Esophagus muscularis mucosa (tissue), 4 donors: ENCODE measurements around the gene GLRA3. TPM values are rescaled to one million over a fixed set of nuclear protein-coding genes. Genes with fewer than 3 reads are reported as not detected.

ENCODE experiments used
- DNase-seq: peaks from one replicate; pipeline ENCODE4 v3.0.0-alpha.2; 2017; ENCODE audit errors: extremely low spot score
- H3K27ac ChIP-seq, 4 donors: fragments of 200-600 bp; sonication (generic); replicated peaks in 1 of 4; 1 replicate in 3 of 4; 2 replicates in 1 of 4; pipeline ENCODE4 v1.5.1; 2016 to 2019; ENCODE audit warnings: mild to moderate bottlenecking in 1 of 4
- H3K27me3 ChIP-seq, 4 donors: fragments of 200-600 bp; sonication (generic); one replicate each; pipeline versions ENCODE4 v1.5.1 to v1.6.0; 2016 to 2019
- H3K36me3 ChIP-seq, 4 donors: fragments of 200-600 bp; sonication (generic); one replicate each; pipeline ENCODE4 v1.5.1; 2016 to 2019
- H3K4me1 ChIP-seq, 4 donors: fragments of 200-600 bp; sonication (generic); one replicate each; pipeline ENCODE4 v1.5.1; 2016 to 2019
- H3K4me3 ChIP-seq, 4 donors: fragments of 200-600 bp; sonication (generic); 1 replicate in 2 of 4; 2 replicates in 2 of 4; pipeline ENCODE4 v1.5.1; 2016 to 2019; ENCODE audit warnings: mild to moderate bottlenecking in 4 of 4, moderate library complexity in 1 of 4
- H3K9me3 ChIP-seq, 4 donors: fragments of 200-600 bp; sonication (generic); 1 replicate in 3 of 4; 2 replicates in 1 of 4; pipeline ENCODE4 v1.5.1; 2016 to 2019
- CTCF ChIP-seq, 3 experiments: fragments of 200-600 bp in 2 of 3; fragments of 450-650 bp in 1 of 3; sonication (generic) in 2 of 3; IDR thresholded peaks; one replicate each; pipeline ENCODE4 v1.5.1; 2017 to 2019; ENCODE audit warnings: antibody characterized with exemption in 3 of 3, mild to moderate bottlenecking in 2 of 3, moderate library complexity in 1 of 3
- EP300 ChIP-seq: sonication (generic); formaldehyde crosslinking; IDR thresholded peaks from one replicate; pipeline ENCODE4 v1.6.1; 2017; ENCODE audit warnings: antibody characterized with exemption
- POLR2A ChIP-seq: fragments of 450-650 bp; IDR thresholded peaks from one replicate; pipeline ENCODE4 v1.6.1; 2017; ENCODE audit warnings: antibody characterized with exemption, moderate library complexity, mild to moderate bottlenecking, low read depth
- POLR2AphosphoS5 ChIP-seq, 2 donors: sonication (generic); formaldehyde crosslinking; IDR thresholded peaks; one replicate each; pipeline ENCODE4 v1.6.1; 2017; ENCODE audit warnings: antibody characterized with exemption in 2 of 2
- WGBS: methylation state at CpG from one replicate; pipeline ENCODE4 v1.1.5; 2018; 5-methylcytosine and 5-hydroxymethylcytosine counted together
- intact Hi-C: fragments of 100-400 bp; cut with DNase I; formaldehyde crosslinking; loops from one replicate; pipeline ENCODE4 v1.15.1; 2023
- total RNA-seq, 4 donors: library from RNA; depleted of rRNA; stranded (reverse); fragments of >200 nt; gene quantifications; one replicate each; pipeline versions ENCODE4 v1.1.0 to v1.2.1, GENCODE V29; 2016

Gene GLRA3
- total RNA-seq, 4 donors from 2014 or later, result under 0.01 to 0.39 (median 0.11) TPM; not detected in 1

GRCh38 chr4:174739576-174739975 lies 89.5 kb downstream of the GLRA3 start:
- Histone ChIP-seq H3K4me3 (no peak overlapping the region), H3K36me3 (no peaks in the 10 kb centered on the region), H3K27ac (no peak overlapping the region), H3K27me3 (peaks cover 0 to 6% (median 0%) of the 10 kb centered on the region in 4 donors), H3K4me1 (no peaks in the 10 kb centered on the region), H3K9me3 (no peaks in the 10 kb centered on the region)
- intact Hi-C loops, result no loop called here
- DNase-seq, result no peak
- TF ChIP-seq EP300 (no peak), POLR2AphosphoS5 (IDR thresholded peaks at IDR 0.05) (no peak)
- WGBS, result 91% methylated on average over 3 of the region's 3 CpGs

GRCh38 chr4:174734181-174734580 lies 94.9 kb downstream of the GLRA3 start:
- 90% methylated on average over 4 of the region's 4 CpGs for WGBS
- Histone ChIP-seq H3K9me3 (no peaks in the 10 kb centered on the region), H3K4me3 (no peak overlapping the region), H3K27me3 (no peaks in the 10 kb centered on the region), H3K36me3 (no peaks in the 10 kb centered on the region), H3K27ac (no peak overlapping the region), H3K4me1 (no peaks in the 10 kb centered on the region)
- no peak for TF ChIP-seq POLR2AphosphoS5 (IDR thresholded peaks at IDR 0.05)
- TF ChIP-seq EP300, result no peak
- intact Hi-C loops, result no loop called here
- no peak for DNase-seq

- peak overlapping the region; percentile 7 to 47 (median 34) for H3K27ac ChIP-seq
- TF ChIP-seq EP300, result no peak
- TF ChIP-seq POLR2AphosphoS5 (IDR thresholded peaks at IDR 0.05), result no peak
- no peak for TF ChIP-seq CTCF (IDR thresholded peaks at IDR 0.05)
- no peak for TF ChIP-seq POLR2A
Observed at GRCh38 chr4:174717828-174718227, 111.2 kb downstream of the GLRA3 start.

GRCh38 chr4:174716986-174717770 lies 111.9 kb downstream of the GLRA3 start:
- Histone ChIP-seq H3K9me3 (no peaks in the 10 kb centered on the region), H3K27ac (peak overlapping the region; percentile 17 to 47 (median 39)), H3K36me3 (no peaks in the 10 kb centered on the region), H3K27me3 (no peaks in the 10 kb centered on the region), H3K4me1 (no peaks in the 10 kb centered on the region), H3K4me3 (no peak overlapping the region)
- TF ChIP-seq EP300, result no peak
- no peak for TF ChIP-seq POLR2A
- TF ChIP-seq POLR2AphosphoS5 (IDR thresholded peaks at IDR 0.05), result no peak
- no peak for TF ChIP-seq CTCF (IDR thresholded peaks at IDR 0.05)
- no peak for DNase-seq
- intact Hi-C loops, result no loop called here
- 36% methylated on average over 3 of the region's 3 CpGs for WGBS

More at GRCh38 chr4:174717828-174718227, 111.2 kb downstream of the GLRA3 start:
- no peaks in the 10 kb centered on the region for H3K4me1 ChIP-seq
- no peaks in the 10 kb centered on the region for H3K27me3 ChIP-seq
- WGBS, result 14% methylated on average over 3 of the region's 3 CpGs
- no peak for DNase-seq
- intact Hi-C loops, result no loop called here
- peak overlapping the region in 1 of 4 donors; percentile 8 for H3K4me3 ChIP-seq
- H3K9me3 ChIP-seq, result no peaks in the 10 kb centered on the region
- H3K36me3 ChIP-seq, result no peaks in the 10 kb centered on the region

- no peak overlapping the region for H3K4me3 ChIP-seq
- H3K9me3 ChIP-seq, result no peaks in the 10 kb centered on the region
- no peaks in the 10 kb centered on the region for H3K4me1 ChIP-seq
- H3K36me3 ChIP-seq, result no peaks in the 10 kb centered on the region
- H3K27ac ChIP-seq, result no peak overlapping the region
- intact Hi-C loops, result loop anchor here (5.0 kb wide), 1 partner anchor 347 kb away; no protein-coding TSS in a partner anchor
- TF ChIP-seq CTCF (IDR thresholded peaks at IDR 0.05), result peak; percentile 47 to 69 (median 54)
- no peak for TF ChIP-seq EP300
- no peak for TF ChIP-seq POLR2AphosphoS5 (IDR thresholded peaks at IDR 0.05)
- TF ChIP-seq POLR2A, result no peak
- WGBS, result 44% methylated on average over 8 of the region's 8 CpGs
- H3K27me3 ChIP-seq, result no peaks in the 10 kb centered on the region
- no peak for DNase-seq
Observed at GRCh38 chr4:174714393-174715211, 114.4 kb downstream of the GLRA3 start.
